BE2C (cell line): Measurements from ENCODE around the gene RGR.

Experiments
- DNase-seq: peaks from one replicate; pipeline ENCODE4 v3.0.0-alpha.2; 2020
- H3K27me3 ChIP-seq: fragments of 250-450 bp; sonication (Bioruptor Pico); 2 replicates; pipeline ENCODE4 v1.5.1; 2020; ENCODE audit warnings: mild to moderate bottlenecking
- H3K36me3 ChIP-seq: fragments of 250-450 bp; sonication (Bioruptor Pico); 2 replicates; pipeline ENCODE4 v1.5.1; 2020; ENCODE audit warnings: mild to moderate bottlenecking
- H3K4me1 ChIP-seq: fragments of 250-450 bp; sonication (Bioruptor Pico); 2 replicates; pipeline ENCODE4 v1.5.1; 2020
- H3K4me3 ChIP-seq: 2 replicates; pipeline ENCODE4 v1.5.1; 2011; ENCODE audit warnings: low read depth, low read length
- H3K9me3 ChIP-seq: fragments of 250-450 bp; sonication (Bioruptor Pico); 2 replicates; pipeline ENCODE4 v1.5.1; 2020
- TF ChIP-seq, protein P1 (sequence below): IDR thresholded peaks from 2 replicates; pipeline ENCODE4 v1.5.1; 2012; ENCODE audit warnings: mild to moderate bottlenecking, low read depth, low read length

RGR gene

DNA sequence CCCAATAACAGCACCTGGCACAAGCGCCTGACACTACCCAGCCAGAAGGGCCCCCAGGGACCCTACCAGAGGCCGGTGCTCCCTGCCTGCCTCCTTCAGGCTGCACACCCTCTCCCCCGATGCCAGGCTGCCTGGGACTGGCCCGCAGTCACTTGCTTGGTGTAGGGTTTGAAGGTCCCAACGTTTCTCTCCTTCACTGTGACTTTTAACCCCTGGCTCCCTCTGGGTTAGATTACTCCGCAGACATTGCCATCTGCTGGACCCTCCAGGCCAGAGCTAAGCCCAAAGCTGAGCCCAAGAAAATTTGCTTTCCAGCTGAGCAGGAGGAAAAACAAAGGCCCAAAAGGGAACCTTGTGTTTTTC, 43.6 kb upstream of the RGR start:
- Histone ChIP-seq H3K36me3 (no peaks in the 10 kb centered on the region), H3K27me3 (no peaks in the 10 kb centered on the region), H3K9me3 (no peaks in the 10 kb centered on the region), H3K4me1 (no peaks in the 10 kb centered on the region), H3K4me3 (no peak overlapping the region)
- TF ChIP-seq, protein P1, sequence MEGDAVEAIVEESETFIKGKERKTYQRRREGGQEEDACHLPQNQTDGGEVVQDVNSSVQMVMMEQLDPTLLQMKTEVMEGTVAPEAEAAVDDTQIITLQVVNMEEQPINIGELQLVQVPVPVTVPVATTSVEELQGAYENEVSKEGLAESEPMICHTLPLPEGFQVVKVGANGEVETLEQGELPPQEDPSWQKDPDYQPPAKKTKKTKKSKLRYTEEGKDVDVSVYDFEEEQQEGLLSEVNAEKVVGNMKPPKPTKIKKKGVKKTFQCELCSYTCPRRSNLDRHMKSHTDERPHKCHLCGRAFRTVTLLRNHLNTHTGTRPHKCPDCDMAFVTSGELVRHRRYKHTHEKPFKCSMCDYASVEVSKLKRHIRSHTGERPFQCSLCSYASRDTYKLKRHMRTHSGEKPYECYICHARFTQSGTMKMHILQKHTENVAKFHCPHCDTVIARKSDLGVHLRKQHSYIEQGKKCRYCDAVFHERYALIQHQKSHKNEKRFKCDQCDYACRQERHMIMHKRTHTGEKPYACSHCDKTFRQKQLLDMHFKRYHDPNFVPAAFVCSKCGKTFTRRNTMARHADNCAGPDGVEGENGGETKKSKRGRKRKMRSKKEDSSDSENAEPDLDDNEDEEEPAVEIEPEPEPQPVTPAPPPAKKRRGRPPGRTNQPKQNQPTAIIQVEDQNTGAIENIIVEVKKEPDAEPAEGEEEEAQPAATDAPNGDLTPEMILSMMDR: no peak
- DNase-seq: no peak

DNA sequence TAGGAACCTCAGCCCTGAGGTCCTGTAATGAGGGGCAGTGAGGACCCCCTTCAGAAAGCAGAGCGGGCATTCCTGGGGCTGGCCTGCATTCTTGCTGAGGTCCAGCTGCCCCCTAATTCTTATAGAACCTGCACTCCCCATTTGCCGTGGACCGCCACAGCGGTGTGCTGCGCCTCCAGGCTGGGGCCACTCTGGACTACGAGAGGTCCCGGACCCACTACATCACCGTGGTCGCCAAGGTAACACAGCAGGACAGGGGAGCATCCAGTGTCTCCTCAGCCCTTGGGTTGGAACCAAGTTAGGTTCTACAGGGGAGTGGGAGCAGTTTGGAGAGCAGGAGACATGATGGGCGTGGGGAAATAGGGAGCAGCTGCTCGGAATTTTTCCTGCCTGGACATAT, 43.2 kb upstream of the RGR start:
- H3K4me3 ChIP-seq: no peak overlapping the region
- no peaks in the 10 kb centered on the region for H3K27me3 ChIP-seq
- no peaks in the 10 kb centered on the region for H3K36me3 ChIP-seq
- no peak for DNase-seq
- TF ChIP-seq, protein P1: no peak
- no peaks in the 10 kb centered on the region for H3K9me3 ChIP-seq
- H3K4me1 ChIP-seq: no peaks in the 10 kb centered on the region

- H3K4me3 ChIP-seq: no peak overlapping the region
- H3K4me1 ChIP-seq: no peaks in the 10 kb centered on the region
- TF ChIP-seq, protein P1: no peak
- no peaks in the 10 kb centered on the region for H3K27me3 ChIP-seq
- H3K9me3 ChIP-seq: no peaks in the 10 kb centered on the region
- H3K36me3 ChIP-seq: no peaks in the 10 kb centered on the region
- DNase-seq: no peak
These were observed 42.5 kb upstream of the RGR start for GRCh38 chr10:84202349-84202748.

- no peaks in the 10 kb centered on the region for H3K9me3 ChIP-seq
- H3K27me3 ChIP-seq: no peaks in the 10 kb centered on the region
- TF ChIP-seq, protein P1: peak; percentile 46
- DNase-seq: no peak
- H3K4me1 ChIP-seq: no peaks in the 10 kb centered on the region
- H3K4me3 ChIP-seq: no peak overlapping the region
- H3K36me3 ChIP-seq: no peaks in the 10 kb centered on the region
These were observed 40.7 kb upstream of the RGR start for GRCh38 chr10:84204122-84204521.

GRCh38 chr10:84204610-84205009, 40.2 kb upstream of the RGR start:
- H3K27me3 ChIP-seq: no peaks in the 10 kb centered on the region
- no peak for DNase-seq
- H3K9me3 ChIP-seq: no peaks in the 10 kb centered on the region
- TF ChIP-seq, protein P1: no peak
- no peak overlapping the region for H3K4me3 ChIP-seq
- H3K36me3 ChIP-seq: no peaks in the 10 kb centered on the region
- H3K4me1 ChIP-seq: no peaks in the 10 kb centered on the region

DNA sequence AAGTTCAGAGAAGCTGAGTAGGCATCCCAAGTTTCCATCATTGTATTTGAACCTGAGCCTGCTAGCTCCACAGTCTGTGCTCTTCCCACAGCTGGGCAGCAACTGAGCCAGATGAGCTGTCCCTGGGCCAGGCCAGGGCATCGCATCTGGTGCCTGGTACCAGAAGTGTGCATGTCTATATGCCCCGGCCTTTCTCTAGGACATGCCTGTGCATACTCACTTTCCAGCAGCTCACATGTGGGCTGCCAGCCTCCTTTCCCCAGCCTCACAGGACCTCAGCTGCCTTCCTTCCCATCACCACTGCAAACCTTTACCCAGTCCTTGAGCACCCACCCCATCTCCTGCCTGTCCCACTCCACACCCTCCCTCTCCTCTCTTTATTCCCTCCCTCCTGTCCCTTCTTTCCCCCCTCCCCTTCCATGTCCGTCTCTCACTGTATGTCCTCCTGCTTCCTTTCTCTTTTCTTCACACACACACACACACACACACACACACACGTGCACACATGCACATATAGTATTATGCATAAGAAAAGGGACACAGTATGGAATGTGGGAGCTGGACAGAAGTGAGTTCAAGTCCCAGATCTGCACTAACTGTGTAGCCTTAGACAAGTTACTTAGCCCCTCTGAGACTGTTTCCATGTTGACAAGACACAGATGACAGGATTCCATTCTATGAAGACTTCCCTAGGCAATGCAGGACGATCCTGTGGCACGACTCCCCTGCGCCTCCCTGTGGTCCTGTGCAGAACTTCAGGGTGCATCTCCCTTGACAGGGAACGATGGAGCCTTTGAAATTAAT, 39.6 kb upstream of the RGR start:
- no peaks in the 10 kb centered on the region for H3K9me3 ChIP-seq
- DNase-seq: peak; percentile 67
- H3K4me3 ChIP-seq: no peak overlapping the region
- no peaks in the 10 kb centered on the region for H3K27me3 ChIP-seq
- H3K36me3 ChIP-seq: no peaks in the 10 kb centered on the region
- TF ChIP-seq, protein P1: peak; percentile 92
- no peaks in the 10 kb centered on the region for H3K4me1 ChIP-seq
